Measurements from ENCODE around the gene PNISR.

The PNISR gene

DNA sequence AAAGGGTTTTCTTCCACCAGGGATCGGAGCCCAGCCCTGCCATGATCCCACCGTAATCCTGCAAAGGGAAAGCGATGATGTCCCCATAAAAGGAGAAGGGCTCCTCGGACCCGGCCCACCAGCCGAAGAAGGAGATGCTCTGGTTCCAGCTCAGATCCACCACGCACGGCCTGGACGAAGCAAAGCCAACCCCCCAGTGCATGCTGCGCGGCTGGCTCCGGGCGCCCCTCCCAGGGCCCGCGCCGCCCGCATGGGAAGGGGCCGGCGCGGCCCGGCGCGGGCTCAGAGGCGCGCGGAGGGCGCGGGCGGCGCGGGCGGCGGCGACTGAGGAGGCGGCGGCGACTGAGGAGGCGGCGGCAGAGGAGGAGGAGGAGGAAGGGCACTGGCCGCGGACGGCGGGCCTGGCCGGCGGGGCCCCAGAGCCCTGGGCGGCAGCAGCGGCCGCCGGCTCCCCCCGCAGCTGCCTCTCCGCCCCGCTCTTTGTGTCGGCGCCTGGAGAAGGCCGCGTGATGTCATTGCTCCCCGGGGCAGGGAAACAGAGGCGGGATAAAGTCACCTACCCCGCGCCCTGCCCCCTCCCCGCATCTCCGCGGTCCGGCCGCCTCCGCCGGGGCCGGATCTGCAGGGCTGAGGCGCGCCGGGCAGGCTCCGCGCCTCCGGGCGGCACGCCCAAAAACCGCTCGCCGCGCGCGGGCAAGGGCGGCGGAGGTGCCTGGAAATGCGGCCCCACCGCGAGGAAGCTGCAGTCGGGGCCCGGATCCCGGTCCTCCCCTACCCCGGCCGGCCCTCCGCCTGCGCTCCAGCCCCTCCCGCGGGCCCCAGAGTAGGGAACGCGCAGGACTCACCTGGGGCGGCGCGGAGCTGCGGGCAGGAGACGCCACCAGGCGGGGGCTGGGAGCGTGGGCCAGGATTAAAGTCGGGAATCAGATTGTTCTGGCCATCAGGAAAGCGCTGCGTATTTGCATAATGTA is 75.7 kb downstream of the PNISR start, which contains the start of gene FAXC:
FAXC (minus strand) TSS at position 504 of the 971 bp plus-strand sequence; CDS start at position 202, 302 bp downstream.
- intact Hi-C loops (cut with DNase I) = no loop called here
- DNase-seq = peak in 39 of 42 donors; percentile 33 to 79 (median 55)

GRCh38 chr6:99348288-99349170 is 76.6 kb downstream of the PNISR start:
- intact Hi-C loops (cut with DNase I) = no loop called here
- DNase-seq = peak in 7 of 42 donors; percentile 12 to 39 (median 20)

All from head of caudate nucleus (tissue), 42 donors.